Gastrocnemius medialis (tissue), 4 donors: ENCODE results near the gene MRPS2. TPM values are rescaled to one million over a fixed set of nuclear protein-coding genes. Genes with fewer than 3 reads are reported as not detected.
"Not testable (repeated sequence)": the region's sequence is repeated elsewhere in the genome, so short reads cannot be mapped to it uniquely, and the experiment has no call there.

Experiments used
- ATAC-seq, 2 donors: fragments of 150-250 bp; one replicate each; pipeline ENCODE4 v1.9.1; 2016
- DNase-seq, 2 donors: peaks; one replicate each; pipeline ENCODE4 v3.0.0-alpha.2; 2019
- H3K27ac ChIP-seq, 4 donors: fragments of 200-600 bp; sonication (generic); 1 replicate in 1 of 4; 2 replicates in 3 of 4; pipeline ENCODE4 v1.5.1; 2016 to 2018; ENCODE audit warnings: mild to moderate bottlenecking in 2 of 4, moderate library complexity in 1 of 4
- H3K27me3 ChIP-seq, 3 donors: fragments of 200-600 bp; sonication (generic) in 2 of 3; 1 replicate in 1 of 3; 2 replicates in 2 of 3; pipeline versions ENCODE4 v1.5.1 to v1.6.0; 2016 to 2019; ENCODE audit warnings: mild to moderate bottlenecking in 1 of 3, moderate library complexity in 1 of 3
- H3K36me3 ChIP-seq, 2 donors: fragments of 200-600 bp; sonication (generic) in 1 of 2; one replicate each; pipeline ENCODE4 v1.5.1; 2017 to 2018
- H3K4me1 ChIP-seq, 2 donors: fragments of 200-600 bp; sonication (generic) in 1 of 2; one replicate each; pipeline ENCODE4 v1.5.1; 2016 to 2017; ENCODE audit warnings: mild to moderate bottlenecking in 2 of 2
- H3K4me3 ChIP-seq, 4 donors: fragments of 200-600 bp; sonication (generic) in 3 of 4; 1 replicate in 1 of 4; 2 replicates in 3 of 4; pipeline ENCODE4 v1.5.1; 2016 to 2019; ENCODE audit warnings: mild to moderate bottlenecking in 2 of 4
- H3K9me3 ChIP-seq, 3 donors: fragments of 200-600 bp; sonication (generic) in 2 of 3; 1 replicate in 1 of 3; 2 replicates in 2 of 3; pipeline ENCODE4 v1.5.1; 2016 to 2019
- POLR2A ChIP-seq, 2 donors: fragments of 450-650 bp; IDR thresholded peaks; one replicate each; pipeline ENCODE4 v1.6.1; 2017; ENCODE audit warnings: antibody characterized with exemption in 2 of 2, mild to moderate bottlenecking in 2 of 2, moderate library complexity in 2 of 2
- in situ Hi-C, 4 donors: fragments of 200-750 bp; cut with MboI; loops; one replicate each; pipeline versions ENCODE4 v1.15.0 to v1.8.0; 2017; ENCODE audit warnings: low sequenced_read_pairs in 4 of 4
- intact Hi-C: fragments of 100-400 bp; cut with DNase I; formaldehyde crosslinking; loops from one replicate; pipeline ENCODE4 v1.15.1; 2023; ENCODE audit warnings: low total_unique reads
- total RNA-seq, 4 donors: library from RNA; depleted of rRNA; stranded (reverse); fragments of >200 nt; gene quantifications; one replicate each; pipeline versions ENCODE4 v1.1.0 to v1.2.3, GENCODE V29; 2016
- TF ChIP-seq, protein P1 (sequence below), 5 experiments: fragments of 450-650 bp in 3 of 5; fragments of 200-600 bp in 2 of 5; sonication (generic) in 2 of 5; IDR thresholded peaks in 4 of 5; conservative IDR thresholded peaks in 1 of 5; 1 replicate in 4 of 5; 2 replicates in 1 of 5; pipeline ENCODE4 v1.5.1; 2016 to 2019; ENCODE audit warnings: antibody characterized with exemption in 5 of 5, mild to moderate bottlenecking in 3 of 5, moderate library complexity in 3 of 5

The MRPS2 gene
- total RNA-seq, 4 donors from 2014 or later: 48.8 to 108 (median 69.5) TPM

DNA sequence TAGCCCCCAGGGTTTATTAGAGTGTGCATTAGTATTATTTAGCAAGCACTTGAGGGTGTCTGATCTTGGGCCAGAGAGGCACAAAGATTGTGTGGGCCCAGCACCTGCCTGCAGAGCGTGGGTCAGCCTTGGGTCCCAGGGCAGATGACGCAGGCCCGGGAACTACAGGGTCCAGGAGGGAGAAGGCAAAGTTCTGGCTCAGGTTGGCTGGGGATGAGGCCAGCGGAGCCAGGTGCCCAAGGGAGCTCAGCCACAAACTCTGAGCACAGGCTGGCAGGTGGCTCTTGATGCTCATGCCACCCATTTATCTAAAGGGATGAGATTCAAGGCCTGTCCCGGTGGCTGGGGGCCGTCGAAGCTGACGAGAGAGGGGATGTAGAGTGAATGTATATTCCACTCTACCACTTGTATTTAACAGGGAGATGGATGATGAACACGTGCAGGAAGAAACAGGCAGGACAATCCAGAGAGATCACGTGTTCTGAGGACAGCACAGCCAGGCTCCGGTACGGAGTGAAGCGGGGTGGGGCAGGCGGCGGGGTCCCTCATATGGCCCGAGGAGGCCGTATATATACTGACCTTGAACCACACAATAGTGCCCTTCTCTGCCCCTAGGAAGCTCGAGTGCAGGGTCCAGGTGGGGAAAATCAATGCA, 44.6 kb downstream of the MRPS2 start:
- no peaks in the 10 kb centered on the region for H3K27me3 ChIP-seq
- H3K4me3 ChIP-seq: no peak overlapping the region
- intact Hi-C loops: no loop called here
- H3K27ac ChIP-seq: no peak overlapping the region
- no peaks in the 10 kb centered on the region for H3K9me3 ChIP-seq
- H3K36me3 ChIP-seq: no peaks in the 10 kb centered on the region
- DNase-seq (no peak), ATAC-seq (no peak)
- in situ Hi-C loops: no loop called here
- TF ChIP-seq, protein P1, sequence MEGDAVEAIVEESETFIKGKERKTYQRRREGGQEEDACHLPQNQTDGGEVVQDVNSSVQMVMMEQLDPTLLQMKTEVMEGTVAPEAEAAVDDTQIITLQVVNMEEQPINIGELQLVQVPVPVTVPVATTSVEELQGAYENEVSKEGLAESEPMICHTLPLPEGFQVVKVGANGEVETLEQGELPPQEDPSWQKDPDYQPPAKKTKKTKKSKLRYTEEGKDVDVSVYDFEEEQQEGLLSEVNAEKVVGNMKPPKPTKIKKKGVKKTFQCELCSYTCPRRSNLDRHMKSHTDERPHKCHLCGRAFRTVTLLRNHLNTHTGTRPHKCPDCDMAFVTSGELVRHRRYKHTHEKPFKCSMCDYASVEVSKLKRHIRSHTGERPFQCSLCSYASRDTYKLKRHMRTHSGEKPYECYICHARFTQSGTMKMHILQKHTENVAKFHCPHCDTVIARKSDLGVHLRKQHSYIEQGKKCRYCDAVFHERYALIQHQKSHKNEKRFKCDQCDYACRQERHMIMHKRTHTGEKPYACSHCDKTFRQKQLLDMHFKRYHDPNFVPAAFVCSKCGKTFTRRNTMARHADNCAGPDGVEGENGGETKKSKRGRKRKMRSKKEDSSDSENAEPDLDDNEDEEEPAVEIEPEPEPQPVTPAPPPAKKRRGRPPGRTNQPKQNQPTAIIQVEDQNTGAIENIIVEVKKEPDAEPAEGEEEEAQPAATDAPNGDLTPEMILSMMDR (IDR thresholded peaks at IDR 0.05 in 4 of 5, conservative IDR thresholded peaks at IDR 0.05 in 1 of 5): no peak
- no peak for TF ChIP-seq POLR2A (IDR thresholded peaks at IDR 0.05)
- no peaks in the 10 kb centered on the region for H3K4me1 ChIP-seq

DNA sequence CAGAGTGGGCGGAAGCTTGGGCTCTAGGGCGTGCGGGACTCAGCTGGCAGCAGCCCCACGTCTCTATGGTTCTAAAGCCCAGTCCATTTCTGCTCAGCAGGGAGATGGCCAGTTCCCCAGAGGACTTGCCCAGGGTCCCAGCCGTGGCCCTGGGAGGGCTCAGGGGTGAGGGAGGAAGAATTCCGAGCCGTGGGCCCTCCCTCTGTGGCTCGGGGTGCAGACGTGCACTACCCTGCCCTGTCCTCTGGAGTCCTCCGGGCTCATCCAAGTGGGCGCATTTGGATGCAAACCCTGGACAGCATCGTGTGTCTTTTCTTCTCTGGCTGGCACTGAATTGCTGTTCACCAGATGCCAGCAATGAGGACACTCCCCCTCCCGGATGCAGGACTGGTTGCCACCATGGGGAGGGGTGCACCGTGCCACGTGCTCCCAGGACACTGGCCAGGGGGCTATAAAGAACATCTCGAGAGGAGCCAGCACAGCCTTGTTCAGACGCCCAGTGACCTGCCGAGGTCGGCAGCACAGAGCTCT, 45.2 kb downstream of the MRPS2 start, which contains the start of gene OBP2A:
TSS of gene OBP2A (plus strand) at position 481 of the 531 bp plus-strand sequence. CDS start 55 bp downstream, outside the sequence.
- H3K4me3 ChIP-seq, ATAC-seq, intact Hi-C loops, H3K9me3 ChIP-seq, in situ Hi-C loops, H3K36me3 ChIP-seq, H3K27me3 ChIP-seq, H3K4me1 ChIP-seq, DNase-seq, H3K27ac ChIP-seq: not testable (repeated sequence)

DNA sequence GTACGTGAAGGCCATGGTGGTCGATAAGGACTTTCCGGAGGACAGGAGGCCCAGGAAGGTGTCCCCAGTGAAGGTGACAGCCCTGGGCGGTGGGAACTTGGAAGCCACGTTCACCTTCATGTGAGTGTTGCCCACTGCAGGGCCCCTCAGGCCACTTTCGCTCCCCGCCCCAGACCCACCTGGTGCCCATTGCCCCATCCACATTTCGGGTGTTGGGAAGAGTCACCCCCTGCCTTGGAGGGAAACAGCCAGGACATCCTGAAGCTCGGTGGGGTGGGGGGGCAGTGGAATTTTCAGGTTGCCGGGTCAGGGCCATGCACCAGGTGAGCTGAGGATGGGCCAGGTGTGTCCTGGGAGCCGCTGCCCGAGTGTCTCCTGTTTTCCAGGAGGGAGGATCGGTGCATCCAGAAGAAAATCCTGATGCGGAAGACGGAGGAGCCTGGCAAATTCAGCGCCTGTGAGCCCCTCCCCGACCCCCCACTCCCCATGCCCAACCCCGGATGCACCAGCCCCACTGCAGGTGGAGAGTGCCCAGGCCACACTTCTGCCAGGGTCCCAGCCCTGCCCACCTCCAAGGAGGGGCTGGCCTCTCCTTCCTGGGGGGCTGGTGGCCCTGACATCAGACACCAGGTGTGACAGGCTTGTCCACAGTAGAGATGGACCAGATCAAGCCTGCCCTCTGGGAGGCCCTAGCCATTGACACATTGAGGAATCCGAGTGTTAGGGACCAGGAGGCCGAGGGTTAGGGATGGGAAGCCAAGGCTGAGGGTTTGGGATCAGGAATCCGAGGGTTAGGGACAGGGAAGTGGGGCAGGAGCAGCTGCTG, 46.5 kb downstream of the MRPS2 start:
- ATAC-seq, H3K4me1 ChIP-seq, DNase-seq, H3K27me3 ChIP-seq, H3K9me3 ChIP-seq, H3K4me3 ChIP-seq, in situ Hi-C loops, H3K36me3 ChIP-seq, intact Hi-C loops, H3K27ac ChIP-seq: not testable (repeated sequence)

DNA sequence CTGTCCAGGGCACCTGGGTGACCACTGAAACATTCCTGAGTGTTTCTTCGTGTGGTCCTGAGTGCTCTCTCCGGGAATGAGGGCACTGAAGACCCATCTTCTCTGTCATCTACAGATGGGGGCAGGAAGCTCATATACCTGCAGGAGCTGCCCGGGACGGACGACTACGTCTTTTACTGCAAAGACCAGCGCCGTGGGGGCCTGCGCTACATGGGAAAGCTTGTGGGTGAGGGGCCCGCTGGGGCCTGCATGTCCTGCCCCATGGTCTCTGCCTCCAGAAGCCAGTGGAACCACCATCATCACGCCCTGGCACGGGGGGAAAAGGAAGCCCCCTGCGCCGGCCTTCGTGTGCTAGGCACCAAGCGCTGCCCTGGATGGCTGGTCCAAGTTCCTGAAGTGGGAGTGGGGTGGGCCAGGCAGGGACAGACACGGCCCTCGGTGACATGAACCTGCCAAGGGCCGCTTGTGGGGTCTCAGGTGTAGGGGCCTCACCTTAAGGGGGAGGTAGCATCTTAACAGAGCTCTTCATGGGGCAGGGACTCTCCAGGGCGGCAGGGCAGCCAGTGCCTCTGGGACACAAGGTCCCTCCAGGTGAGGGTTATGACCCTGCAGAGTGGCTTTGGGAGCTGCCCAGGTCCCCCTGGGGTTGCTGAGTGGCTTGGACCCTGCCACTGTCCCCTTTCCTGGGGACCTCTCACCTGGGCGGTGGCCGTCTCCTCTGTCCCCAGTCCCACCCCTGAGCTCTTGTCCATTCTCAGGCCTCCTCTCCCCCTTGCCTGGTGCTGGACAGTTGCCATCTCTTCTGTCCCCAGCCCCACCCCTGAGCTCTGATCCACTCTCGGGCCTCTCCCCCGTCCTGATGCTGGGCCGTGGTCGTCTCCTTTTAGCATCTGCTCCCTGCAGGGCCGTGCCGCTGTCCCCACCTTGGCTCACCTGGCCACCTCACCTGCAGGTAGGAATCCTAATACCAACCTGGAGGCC, 47.6 kb downstream of the MRPS2 start:
- no peak for DNase-seq
- in situ Hi-C loops: no loop called here

DNA sequence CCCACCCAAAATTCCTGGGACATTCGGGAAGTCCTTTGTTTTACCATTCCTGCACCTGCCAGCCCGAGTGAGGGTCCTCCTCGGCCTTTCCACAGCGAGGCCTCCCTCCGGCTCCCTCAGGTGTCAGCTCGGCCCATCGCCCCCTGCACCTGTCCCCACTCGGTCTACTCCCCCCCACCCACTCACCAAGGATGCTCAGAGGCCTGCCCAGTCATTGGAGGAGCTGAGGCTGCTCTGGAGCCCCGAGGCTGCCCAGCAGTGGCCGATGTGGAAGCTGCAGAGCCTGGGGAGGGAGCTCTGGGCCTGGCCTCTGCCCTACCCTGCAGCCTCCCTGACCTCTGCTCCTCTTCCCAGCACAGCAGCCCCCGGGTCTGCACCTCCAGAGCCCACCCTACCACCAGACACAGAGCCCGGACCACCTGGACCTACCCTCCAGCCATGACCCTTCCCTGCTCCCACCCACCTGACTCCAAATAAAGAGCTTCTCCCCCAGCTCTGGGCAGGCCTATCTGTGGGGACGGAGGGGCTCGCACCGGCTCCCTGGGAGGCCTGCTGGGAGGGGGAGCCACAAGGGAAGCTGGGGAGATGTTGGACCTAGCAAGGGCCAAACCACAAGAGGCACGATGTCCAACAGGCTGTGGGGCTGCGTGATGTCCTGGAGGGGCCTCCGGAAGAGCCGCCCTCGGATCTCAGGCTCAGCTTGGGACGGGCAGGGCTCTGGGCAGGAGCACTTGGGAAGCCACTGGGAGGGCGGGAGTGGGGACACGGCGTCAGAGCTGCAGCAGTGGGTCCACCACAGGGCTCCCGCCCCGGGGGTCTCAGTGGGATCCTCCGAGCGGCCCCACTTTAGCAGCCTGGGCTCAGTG, 49.2 kb downstream of the MRPS2 start:
- H3K36me3 ChIP-seq, H3K4me1 ChIP-seq, H3K27ac ChIP-seq, in situ Hi-C loops, H3K27me3 ChIP-seq, H3K9me3 ChIP-seq, ATAC-seq, H3K4me3 ChIP-seq, intact Hi-C loops, DNase-seq: not testable (repeated sequence)

More for the DNA sequence above, 47.6 kb downstream of the MRPS2 start:
- H3K4me1 ChIP-seq: no peaks in the 10 kb centered on the region
- intact Hi-C loops: no loop called here
- H3K27me3 ChIP-seq: no peaks in the 10 kb centered on the region
- no peak for TF ChIP-seq POLR2A (IDR thresholded peaks at IDR 0.05)
- TF ChIP-seq, protein P1 (IDR thresholded peaks at IDR 0.05 in 4 of 5, conservative IDR thresholded peaks at IDR 0.05 in 1 of 5): no peak
- no peaks in the 10 kb centered on the region for H3K36me3 ChIP-seq
- no peak overlapping the region for H3K4me3 ChIP-seq
- no peak for ATAC-seq
- H3K9me3 ChIP-seq: no peaks in the 10 kb centered on the region
- H3K27ac ChIP-seq: no peak overlapping the region
